Suprapubic skin (tissue), 4 donors: ENCODE measurements around the gene STUM.

Experiments used
- CTCF ChIP-seq, 2 donors: fragments of 200-600 bp in 1 of 2; fragments of 450-650 bp in 1 of 2; sonication (generic) in 1 of 2; IDR thresholded peaks; one replicate each; pipeline ENCODE4 v1.5.1; 2016 to 2019; ENCODE audit warnings: antibody characterized with exemption in 2 of 2, mild to moderate bottlenecking in 1 of 2, moderate library complexity in 1 of 2
- EP300 ChIP-seq: sonication (generic); formaldehyde crosslinking; IDR thresholded peaks from one replicate; pipeline ENCODE4 v1.6.1; 2017; ENCODE audit warnings: antibody characterized with exemption
- POLR2A ChIP-seq, 2 donors: fragments of 450-650 bp; IDR thresholded peaks; one replicate each; pipeline ENCODE4 v1.6.1; 2017; ENCODE audit warnings: antibody characterized with exemption in 2 of 2, mild to moderate bottlenecking in 2 of 2, moderate library complexity in 2 of 2
- POLR2AphosphoS5 ChIP-seq, 3 donors: sonication (generic); formaldehyde crosslinking; IDR thresholded peaks; one replicate each; pipeline ENCODE4 v1.6.1; 2017; ENCODE audit warnings: antibody characterized with exemption in 3 of 3

GRCh38 chr1:226598455-226598849, 49.9 kb downstream of the STUM start:
- TF ChIP-seq CTCF (IDR thresholded peaks at IDR 0.05), result no peak
- no peak for TF ChIP-seq POLR2AphosphoS5 (IDR thresholded peaks at IDR 0.05)
- TF ChIP-seq POLR2A (IDR thresholded peaks at IDR 0.05), result no peak
- no peak for TF ChIP-seq EP300
